IPS DF 4.7 (cell line): ENCODE data around the gene GALNTL6.

Experiments
- DNase-seq: peaks from one replicate; pipeline ENCODE4 v3.0.0-alpha.2; 2013; ENCODE audit warnings: low spot score; ENCODE audit errors: extremely low read depth

The GALNTL6 gene

DNA sequence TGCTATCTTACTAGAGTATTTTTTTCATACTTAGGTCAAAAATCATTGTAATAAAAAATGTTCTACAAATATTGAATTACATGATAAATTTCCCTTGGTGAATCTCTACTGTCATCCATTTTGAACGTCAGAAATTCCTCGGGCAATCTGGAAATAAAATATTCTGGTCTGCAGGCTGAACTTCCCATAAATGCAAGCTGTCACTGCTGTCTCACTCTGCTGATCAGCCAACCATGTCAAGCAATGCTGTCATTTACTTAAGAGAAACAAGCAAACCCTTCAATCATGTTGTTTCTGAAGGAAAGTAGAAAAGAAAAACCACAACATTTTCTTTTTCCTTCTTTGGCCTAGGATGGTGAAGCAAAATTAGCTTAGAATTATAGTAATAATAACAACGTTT, 841.3 kb downstream of the GALNTL6 start:
- no peak for DNase-seq

DNA sequence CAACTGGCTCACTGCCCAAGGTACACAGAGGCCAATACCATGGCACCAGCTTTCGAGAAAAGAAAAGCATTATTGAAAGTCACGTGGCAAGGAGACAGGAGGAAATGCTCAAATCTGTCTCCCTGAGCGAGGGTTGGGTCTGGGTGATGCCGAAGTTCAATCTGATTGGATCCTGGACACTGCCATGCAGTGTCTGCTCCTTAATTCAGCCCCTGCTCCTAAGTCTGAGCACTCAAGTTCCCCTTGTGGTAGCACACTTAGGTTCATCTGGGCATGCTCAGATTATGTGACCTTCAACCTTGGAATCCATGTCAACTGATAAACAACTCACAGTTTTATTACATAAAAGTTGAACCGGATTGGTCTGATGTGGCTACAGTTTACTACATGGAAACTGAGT, 842.9 kb downstream of the GALNTL6 start:
- no peak for DNase-seq

DNA sequence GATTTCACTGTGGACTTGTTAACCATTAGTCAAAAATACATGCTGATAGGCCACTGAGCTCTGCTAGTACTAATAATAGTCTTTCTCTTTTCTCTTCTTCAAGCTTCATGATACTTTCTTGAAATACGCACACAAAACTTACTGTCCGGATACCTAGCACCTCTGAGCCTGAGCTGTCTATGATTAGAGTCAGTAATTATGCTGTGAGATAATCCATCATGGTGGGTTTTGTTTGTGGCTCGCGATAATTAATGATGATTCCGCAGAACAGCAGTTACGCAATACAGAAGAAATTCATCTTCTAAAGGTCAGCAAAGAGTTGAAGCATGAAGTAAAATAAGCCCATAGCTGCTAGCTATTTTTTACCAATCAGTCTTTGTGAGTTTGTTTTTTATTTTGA, 843.9 kb downstream of the GALNTL6 start:
- DNase-seq: no peak

DNA sequence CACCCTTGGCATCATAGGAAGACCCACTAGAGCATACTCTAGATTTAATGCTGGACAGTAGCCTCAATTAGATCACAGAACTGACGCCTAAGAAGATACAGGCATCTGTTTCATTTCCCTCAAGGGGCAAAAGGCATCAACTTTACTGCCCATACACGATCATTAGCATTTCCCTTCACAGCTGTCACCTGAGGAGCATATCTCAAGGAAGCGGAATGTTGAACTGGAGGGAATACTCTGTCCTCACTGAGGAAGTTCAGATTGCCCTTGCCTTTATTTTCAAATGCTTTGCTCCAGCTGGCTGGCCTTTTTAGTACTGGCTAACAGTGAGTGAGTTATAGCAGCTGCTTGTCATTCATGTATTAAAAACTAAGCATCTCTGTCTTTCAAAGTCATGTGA, 847.0 kb downstream of the GALNTL6 start:
- no peak for DNase-seq

DNA sequence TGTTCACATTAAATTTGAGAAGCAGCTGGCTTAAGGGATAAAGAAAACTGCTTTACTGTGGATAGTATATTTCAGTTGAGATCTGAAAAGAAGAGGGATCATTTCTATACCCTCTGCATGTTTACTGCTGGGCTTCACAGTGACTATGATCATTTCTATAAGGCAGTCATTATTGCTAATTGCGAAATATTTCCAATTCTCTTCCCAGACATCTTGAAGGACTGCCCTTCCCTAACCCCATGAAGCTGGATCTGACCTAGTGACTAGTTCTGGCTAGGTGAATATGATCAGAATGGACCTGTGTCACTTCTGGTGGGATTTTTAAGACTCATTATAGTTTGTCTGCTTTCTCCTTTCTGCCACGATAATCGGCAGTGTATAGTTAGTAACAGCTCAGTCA, 848.9 kb downstream of the GALNTL6 start:
- no peak for DNase-seq

DNA sequence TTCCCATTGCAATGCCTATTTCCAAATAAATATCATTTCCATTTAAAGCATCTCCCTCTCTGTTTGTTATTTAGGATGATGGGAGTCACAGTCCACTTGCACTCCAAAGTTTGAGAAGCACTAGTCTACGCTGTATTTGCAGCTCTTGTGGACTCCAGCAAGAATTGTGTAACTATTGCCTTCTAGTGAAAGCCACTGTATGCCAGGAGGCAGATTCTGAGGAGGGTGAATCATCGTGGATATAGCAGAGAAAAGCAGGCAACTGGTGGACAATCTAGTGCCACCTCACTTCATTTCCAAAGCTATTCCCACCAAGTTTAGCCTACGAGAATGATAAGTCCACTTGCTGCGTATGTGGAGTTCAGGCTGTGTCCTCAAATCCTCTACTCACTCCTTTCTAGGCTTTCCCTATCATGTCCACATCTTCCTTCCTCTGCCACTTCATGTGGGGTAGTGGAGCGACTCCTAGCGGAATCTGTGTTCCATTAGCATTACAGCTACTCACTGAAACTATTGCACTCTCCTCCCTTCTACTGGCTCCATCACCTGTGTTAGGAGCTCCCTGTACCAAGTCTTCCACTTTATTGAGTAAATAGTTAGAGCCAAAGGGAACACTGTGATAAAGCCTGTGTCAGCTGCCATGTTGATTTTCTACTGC, 853.6 kb downstream of the GALNTL6 start:
- DNase-seq: no peak

DNA sequence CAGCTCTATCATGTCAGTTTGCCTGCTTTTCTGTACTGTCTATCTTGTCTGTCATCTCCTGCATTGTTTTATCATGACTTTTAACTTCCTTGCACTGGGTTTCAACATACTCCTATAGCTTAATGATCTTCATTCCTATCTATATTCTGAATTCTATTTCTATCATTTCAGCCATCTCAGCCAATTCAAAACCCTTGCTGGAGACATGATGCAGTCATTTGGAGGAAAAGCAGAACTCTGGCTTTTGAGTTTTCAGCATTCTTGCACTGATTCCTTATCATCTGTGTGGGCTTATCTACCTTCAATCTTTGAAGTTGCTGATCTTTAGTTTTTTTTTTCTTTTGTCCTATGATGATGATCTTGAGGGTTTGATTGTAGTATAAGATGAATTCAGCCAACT, 861.6 kb downstream of the GALNTL6 start:
- no peak for DNase-seq

DNA sequence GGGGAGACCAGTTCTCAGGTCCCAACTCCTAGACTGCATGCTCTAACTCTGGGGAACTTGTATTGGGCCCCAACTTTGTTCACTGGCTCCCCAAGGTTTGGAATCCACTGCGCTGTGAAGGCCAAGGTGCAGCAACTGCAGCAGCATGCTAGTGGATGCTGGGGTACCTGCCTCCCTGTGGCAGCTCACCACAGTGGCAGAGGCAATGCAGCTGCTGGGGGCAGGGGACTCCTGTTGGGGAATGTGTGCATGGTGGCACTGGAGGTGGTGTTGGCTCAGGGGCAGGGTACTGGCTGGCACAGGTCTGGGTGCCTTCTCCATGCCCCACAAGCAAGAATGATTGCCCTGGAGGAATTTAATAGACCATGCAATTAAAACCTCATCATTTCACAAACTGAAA, 862.0 kb downstream of the GALNTL6 start:
- no peak for DNase-seq

DNA sequence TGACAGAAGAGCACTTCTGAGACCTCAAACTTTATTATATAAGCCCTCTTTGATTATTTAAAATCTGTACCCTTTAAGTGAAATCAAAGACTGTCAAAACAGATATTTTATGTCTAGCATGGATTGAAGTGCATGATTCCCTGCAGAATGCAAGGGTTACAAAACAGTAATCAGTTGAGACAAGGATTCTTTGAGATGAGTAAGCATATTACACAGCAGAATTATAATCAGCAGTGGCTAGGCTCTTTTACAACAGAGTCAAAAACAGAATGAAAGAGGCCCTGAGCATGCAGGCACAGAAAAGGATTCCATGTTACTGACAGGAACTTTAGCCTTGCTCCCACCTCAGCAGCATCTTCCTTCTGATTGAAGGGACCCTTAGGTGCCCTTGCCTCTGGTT, 867.5 kb downstream of the GALNTL6 start:
- no peak for DNase-seq

DNA sequence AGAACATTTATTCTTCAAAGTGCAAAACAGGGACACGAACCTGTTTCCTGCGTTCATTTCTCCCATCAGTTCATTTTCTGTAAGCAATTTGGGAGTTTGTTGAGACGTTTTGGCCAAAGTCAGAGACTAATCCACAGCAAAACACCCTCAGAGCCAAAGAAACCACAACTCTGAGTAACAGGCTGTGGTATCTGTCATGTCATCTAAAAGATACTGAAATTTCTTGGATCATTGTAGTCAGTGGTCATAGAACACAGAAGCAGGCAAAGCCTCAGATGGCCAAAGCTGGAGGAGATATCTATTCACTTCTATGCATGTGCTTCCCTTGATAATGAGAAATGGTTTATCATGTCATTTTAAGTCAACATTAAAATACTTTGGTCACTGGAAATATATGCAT, 869.8 kb downstream of the GALNTL6 start:
- no peak for DNase-seq

DNA sequence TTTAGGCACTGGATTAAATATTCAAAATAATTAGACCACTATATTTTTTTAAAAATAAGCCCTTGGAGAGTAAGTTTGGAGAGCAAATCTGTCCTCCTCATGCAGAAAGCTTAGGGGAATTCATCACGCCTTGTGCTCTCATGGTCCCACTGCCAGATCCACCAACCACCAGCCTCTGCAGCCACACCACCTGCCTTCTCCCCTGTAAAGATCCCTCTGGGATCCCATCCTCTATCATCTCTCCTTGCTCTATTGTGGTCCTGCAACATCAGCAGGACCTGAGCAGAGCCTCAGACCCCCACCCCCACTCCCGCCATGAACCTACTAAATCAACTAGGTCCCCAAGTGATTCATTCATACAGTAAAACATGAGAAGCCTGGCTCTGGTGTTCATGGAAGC, 872.8 kb downstream of the GALNTL6 start:
- DNase-seq: no peak

DNA sequence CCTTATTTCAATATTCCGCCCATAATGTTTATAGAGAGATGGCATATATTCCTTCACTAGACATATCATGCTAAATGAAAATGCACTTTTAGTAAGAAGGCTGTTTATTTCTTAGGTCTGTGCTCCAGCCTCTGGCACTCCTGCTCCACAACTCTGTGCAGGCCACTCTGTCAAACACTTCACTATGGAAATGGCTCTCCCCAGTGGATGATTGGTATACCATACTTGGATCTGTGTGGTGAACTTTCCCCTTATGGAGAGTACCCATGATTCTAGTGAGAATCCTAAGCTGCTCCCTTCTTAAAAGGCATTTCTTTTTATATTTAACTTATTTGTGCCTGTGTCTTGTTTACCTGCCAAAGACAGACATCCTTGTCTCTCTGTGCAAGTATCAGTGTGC, 875.3 kb downstream of the GALNTL6 start:
- DNase-seq: no peak

DNA sequence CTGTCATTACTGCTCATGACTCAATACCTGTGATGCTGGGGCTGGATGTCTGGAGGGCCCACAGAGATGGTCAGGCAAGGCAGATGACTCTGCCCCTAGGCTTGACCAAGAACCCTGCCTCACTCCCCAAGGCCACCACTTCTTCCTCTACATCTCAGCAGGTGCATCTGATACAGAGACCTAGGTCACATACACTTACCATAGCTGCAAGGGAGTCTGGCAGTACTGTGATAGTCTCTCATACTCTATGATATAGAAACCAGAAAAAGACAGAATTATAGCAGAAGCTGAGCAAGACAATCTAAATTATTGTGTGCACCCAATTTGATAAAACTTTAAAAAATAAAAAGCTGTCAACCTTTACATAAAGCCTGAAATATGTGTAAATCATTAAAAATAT, 878.3 kb downstream of the GALNTL6 start:
- DNase-seq: no peak

DNA sequence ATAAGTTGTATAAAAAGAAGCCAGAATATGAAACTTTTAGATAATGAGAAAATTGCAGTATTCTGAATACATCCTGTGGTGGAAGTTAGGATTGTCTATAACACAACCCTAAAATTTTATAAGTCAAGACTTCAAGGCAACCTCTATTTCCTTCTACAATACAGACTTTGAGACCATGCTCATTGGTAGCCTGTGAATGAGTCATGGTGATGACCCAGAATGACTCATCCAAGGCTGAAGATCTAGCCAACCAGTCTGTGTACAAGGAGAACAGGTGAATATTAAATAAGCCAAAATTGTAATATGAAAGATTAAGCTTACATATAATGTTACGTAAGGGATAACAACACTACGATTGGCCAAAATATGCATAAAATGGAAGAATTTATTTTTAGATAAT, 879.5 kb downstream of the GALNTL6 start:
- DNase-seq: no peak

DNA sequence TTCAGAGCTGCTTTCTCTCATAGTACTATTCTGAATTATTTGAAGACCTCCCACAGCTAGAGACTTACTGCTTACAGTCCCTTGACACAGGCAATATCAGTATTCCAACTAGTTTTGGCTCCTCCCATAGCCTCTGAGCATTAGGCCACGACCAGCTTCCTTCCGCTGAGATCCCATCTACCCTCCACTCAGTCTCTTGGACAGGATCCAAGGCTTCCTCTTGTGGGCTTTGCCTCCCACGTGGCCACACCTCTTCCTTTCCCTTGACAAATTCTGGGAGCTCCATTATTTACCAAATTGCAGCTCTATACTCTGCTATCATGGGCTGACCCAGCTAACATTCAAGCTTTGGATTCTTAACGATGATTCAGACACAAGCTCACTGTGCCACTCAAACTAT, 885.1 kb downstream of the GALNTL6 start:
- no peak for DNase-seq

DNA sequence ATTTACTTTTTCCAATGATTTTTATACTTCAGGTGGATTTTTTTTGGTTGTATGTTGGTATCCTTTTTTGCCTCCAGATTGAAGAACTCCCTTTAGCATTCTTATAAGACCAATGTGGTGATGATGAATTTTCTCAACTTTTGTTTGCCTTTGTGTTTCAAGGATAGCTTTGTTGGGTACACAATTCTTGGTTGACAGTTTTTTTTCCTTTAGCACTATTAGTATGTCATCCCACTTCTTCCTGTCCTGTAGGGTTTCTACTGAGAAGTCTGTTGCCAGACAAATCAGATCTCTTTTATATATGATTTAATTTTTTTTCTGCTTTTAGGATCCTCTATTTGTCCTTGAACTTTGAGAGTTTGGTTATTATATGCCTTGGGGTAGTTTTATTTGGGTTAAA, 892.4 kb downstream of the GALNTL6 start:
- no peak for DNase-seq

DNA sequence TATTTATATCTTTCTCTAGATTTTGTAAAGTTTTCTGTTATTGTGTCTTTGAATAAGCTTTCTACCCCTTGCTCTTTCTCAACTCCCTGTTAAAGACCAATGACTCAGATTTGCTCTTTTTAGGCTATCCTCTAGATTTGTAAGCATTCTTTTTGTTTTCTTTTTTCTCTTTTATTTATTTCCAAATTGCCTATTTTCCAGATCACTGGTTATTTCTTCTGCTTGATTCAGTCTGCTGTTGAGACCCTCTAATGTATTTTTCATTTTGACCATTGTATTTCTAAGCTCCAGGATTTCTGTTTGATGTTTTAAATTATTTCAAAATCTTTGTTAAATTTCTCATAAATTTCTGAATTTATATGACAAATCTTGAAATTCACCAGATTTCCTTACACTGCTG, 892.8 kb downstream of the GALNTL6 start:
- DNase-seq: no peak

DNA sequence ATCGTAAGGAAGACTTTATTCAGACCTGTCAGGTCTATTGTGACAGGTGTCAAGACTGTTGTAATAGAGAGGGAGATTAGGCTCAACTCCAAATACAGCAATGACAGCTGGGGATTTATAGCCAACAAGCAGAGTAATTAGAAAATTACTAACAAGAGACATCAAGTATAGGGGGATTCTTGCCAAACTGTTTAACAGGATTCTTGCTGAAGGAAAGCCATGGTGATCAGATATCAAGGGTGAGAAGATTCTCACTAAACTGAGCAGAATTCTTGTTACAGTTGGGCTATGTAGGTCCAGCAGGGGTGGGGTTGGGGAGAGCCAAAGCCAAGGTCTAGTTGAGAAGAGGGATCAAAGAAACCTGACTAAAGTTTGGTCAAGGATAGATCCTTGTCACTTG, 894.4 kb downstream of the GALNTL6 start:
- peak; percentile 19 for DNase-seq

DNA sequence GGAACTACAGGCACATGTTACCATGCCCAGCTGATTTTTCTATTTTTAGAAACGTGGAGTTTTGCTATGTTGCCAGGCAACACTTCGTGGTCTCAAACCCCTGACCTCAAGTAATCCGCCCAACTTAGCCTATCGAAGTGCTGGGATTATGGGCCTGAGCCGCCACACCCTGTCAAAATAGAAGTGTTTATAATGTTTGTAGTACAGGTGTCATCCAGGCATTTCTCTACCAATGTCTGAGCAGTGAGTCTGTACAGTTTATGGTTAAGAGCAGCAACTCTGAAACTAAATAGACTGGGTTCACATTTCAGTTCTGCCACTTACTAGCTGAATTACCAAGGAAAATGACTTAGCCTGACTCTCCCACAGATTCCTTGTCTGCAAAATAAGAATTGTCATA, 895.0 kb downstream of the GALNTL6 start:
- DNase-seq: no peak

DNA sequence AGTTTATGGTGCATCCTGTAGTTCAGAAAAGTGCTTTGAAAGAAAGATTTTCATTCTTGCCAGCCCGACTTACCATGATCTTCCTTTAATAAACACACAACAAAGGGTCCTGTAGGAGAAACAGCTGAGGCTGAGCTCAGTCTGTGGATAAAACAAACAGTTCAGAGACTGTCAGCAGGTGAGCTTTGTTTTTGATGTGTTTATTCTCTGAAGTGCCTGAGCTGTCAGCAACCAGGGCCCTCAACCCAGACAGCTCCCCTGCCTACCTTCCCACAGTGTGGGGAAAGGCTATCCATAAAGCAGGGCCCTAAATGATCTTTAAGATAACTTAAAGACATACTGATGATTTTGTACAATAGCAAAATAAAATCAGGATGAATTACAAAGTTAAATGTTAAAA, 896.2 kb downstream of the GALNTL6 start:
- no peak for DNase-seq

DNA sequence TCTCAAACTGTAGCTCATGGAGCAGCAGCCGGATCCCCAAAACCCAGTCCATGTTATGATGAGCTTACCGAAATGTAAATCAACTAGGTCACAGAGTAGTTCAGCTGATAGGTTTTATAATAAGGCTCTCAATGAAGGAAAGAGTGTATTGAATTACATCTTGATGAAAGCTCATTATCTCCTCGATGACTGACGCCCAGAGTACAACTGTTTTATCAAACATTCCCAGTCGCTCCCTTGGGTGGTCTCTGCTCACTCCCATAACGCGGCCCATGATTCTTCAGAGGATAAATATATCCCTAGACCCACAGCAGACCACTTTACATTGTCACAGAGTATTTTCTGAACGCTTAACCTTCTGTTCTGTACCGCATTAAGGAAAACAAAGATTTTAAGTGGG, 903.1 kb downstream of the GALNTL6 start:
- DNase-seq: no peak

DNA sequence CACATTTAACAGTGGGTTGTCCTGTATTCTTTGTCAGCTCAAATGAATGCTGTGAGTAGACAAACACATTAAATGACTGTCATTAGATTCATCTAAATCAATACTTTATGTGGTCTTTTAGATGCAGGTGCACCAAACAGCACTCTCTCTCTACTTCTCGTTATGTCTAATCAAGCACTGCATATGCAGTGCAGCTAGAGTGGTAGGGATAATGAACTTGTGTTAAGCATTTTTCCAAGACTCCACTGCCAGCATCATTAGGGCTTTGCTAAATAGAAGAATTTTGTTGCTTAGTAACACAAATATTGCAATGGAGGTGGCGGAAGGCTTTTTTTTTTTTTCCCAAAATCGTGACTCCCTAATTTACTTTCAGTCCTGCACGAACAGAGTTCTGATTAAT, 908.5 kb downstream of the GALNTL6 start:
- no peak for DNase-seq

DNA sequence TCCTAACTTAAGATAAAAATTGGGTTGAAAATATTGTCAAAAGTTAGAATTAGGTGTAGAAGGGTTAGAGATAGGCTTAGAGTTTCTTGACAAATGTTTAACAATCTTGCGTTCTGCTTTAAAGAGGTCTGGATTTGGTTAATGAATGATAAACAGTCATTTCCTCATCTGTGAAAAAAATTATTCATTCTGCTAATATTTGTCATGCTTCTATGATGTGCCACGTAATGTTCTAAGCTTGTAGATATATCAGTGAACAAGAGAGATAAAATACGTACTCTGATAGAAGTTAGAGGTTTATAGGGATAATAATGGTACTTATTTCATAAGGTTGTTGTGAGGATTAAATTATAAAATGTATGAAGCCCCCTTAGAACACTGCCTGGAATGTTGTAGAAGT, 912.4 kb downstream of the GALNTL6 start:
- DNase-seq: no peak

DNA sequence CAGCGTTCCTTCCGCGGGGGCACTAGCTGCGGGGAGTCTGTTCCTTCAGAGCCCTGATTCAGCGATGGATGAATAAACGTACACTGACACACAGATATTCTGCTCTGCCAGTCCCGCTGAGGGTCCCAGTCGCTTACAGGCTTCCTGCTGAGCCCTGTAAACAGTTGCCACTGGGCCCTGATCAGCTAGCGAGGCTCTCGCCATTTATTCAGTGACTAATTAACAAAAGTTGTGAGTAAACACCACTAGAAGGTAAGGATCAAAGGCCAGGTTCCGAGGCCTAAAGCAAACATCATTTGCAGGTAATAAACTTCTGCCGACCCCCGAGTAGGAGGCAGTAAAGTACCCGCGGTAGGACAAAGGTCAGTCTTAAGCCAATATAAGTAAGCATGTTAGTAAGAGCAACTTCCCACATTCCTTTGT, 912.8 kb downstream of the GALNTL6 start:
- no peak for DNase-seq
